GF-D8 (cell line): Measurements from ENCODE around the gene PERM1.

ENCODE experiments used
- DNase-seq: peaks from one replicate; lab custom pipeline; 2025; lab: John Stamatoyannopoulos, UW

The PERM1 gene

DNA sequence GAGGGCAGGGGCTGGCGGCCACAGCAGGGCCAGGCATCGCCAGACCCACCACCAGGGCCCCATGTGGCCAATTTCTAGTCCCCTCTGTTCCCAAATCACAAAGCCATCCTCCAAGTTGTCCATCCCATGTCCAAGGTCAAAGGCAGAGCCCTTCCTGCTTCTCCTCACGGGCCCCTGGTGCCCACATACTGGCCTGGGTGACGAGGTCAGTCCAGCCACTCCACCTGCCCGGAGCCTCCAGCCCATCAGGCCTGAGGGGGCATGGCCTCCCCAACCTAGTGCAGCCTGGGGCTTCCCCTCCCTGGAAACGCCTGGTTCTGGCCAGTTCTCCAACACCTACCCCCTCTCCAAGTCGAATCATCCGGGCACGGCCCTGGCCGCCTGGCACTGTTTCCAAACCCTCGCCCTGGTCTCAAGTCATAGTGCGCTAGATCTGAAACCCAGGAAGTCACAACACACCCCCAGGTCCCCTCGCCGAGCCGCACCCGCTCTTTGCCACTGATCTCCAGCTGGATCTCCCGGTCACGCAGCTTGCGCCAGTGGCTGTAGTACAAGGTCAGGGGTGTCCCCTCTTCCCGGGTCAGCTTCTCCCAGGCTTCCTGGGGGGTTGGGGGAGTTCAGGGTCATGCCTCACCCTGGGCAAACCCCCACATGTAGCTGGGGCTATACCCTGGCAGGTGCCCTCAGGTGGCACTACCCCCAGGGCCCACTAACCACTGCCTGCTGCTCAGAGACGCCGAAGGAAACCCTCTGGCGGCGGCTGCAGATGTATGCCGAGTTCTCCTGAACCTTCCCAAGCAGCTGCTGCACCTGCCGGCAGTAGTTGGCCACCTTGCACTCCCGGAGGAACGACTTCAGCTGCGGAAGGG is 36.0 kb downstream of the PERM1 start:
- no peak for DNase-seq

DNA sequence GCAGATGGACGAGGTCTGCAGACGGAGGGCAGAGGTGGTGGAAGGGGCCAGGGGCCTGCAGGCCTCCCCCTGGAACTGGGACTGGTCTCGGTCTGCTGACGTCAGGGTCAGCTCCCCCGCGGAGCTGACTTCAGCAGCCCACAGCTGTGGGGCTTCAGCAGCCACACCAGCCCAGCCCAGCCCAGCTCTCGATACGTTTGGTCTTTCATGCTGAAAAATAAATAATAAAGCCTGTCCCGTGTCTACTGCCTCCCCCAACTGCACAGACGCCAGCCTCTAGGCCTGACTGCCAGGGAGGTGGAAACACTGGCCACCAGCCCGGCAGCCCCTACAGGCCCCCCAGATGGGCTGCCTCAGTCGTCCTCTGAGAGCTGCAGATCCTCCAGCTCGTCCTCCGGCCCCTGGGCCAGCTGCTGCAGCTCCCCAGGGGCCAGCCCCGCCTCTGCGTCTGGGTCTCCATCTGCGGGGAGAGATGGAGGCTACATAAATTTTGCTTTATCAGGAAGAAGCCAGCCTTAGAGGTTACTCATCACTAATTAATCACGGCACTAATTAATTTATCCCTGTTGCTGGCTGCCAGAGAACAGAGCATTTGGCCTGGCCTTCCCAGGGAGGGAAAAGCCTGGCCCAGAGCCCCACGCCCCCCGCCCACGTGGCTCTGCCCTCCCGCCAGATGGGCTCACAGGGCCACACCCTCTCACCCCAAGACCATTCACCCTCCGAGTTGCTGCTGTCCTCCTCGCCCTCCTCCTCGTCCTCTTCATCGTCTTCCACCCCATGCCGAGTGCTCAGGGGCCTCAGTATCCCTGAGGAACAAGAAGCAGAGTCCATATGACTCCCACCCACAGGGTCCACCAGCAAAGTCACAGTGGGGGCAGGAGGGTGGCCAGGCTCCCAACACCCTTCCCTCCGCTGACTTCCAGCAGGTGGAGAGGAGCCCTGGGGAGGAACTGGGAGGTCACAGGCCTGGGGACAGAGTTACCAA is 37.3 kb downstream of the PERM1 start:
- no peak for DNase-seq

DNA sequence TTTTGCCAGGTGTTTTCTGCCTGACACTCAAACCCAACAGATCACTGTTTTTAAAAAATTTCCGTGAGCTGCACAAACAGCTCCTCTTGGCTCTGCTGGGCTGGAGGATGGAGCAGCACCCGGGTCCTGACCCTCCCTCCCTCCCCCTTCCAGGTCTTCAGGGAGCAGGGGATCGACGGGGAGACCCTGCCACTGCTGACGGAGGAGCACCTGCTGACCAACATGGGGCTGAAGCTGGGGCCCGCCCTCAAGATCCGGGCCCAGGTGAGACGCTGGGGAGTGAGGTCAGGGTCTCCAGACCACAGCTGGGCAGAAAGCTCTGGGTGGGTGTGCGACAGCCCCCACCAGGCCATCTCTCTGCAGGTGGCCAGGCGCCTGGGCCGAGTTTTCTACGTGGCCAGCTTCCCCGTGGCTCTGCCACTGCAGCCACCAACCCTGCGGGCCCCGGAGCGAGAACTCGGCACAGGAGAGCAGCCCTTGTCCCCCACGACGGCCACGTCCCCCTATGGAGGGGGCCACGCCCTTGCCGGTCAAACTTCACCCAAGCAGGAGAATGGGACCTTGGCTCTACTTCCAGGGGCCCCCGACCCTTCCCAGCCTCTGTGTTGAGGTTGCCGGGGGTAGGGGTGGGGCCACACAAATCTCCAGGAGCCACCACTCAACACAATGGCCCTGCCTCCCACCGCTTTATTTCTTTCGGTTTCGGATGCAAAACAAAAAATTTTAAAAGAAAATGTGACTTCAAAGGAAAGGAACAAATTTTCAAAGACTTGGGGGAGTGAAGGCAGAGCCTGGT is 38.1 kb downstream of the PERM1 start:
- DNase-seq, result no peak

DNA sequence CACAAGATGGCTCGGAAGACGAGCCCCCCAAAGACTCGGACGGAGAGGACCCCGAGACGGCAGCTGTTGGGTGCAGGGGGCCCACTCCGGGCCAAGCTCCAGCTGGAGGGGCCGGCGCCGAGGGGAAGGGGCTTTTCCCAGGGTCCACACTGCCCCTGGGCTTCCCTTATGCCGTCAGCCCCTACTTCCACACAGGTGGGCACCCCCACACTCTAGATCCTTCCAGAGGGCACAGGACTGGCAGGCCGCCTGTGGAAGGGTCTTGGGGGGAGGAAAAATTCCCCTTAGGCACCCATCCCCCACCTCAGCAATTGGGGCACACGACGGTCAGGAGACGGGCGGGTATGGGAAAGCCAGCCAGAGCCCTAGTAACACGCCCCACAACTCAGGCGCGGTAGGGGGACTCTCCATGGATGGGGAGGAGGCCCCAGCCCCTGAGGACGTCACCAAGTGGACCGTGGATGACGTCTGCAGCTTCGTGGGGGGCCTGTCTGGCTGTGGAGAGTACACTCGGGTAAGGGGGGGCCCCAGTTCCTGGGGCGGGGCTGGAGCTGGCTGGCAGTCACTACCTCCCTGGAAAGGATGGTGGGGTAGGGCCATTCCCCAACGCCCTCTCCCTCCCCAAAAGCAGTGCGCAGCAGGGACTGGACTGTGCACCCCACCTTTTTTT is 38.9 kb downstream of the PERM1 start:
- DNase-seq, result no peak

DNA sequence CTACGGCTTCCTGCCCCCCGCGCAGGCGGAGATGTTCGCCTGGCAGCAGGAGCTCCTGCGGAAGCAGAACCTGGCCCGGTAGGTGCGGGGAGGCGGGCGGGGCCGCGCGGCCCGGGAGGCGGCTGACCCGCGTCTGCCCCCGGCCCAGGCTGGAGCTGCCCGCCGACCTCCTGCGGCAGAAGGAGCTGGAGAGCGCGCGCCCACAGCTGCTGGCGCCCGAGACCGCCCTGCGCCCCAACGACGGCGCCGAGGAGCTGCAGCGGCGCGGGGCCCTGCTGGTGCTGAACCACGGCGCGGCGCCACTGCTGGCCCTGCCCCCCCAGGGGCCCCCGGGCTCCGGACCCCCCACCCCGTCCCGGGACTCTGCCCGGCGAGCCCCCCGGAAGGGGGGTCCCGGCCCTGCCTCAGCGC is 39.5 kb downstream of the PERM1 start:
- no peak for DNase-seq

DNA sequence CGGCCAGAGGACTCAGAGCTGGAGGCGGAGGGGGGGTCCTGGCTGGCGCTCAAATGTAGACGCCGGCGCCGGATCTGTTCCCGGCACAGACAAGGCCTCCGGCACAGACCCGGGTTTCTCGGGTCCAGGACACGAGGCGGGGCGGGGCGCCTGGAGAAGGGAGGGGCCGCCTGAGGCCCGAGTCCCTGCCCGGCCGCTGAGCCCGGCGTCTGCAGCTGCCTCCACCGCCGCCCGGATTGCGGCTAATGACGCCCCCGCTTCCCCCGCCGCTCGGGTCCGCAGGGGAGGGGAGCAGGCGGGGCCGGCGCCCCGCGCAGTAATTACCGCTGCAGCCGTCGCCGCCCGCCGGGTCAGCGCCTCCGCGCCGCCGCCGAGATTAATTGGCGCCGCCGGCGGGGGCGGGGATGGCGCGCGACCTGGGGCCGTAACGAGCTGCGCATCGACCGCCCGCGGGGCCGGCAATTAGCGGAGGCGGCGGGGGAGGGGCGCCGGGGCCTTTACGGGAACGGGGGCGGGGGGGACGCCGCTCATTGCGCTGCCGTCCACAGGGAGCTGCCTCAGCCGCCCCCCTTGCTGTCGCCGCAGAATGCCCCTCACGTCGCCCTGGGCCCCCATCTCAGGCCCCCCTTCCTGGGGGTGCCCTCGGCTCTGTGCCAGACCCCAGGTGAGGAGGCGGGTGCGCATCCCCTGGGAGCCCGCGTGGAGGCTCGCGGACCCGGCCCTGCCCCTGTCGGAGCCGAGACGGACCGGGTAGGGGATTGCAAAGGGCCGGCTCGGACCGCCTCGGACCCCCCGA is 40.1 kb downstream of the PERM1 start:
- DNase-seq, result no peak

DNA sequence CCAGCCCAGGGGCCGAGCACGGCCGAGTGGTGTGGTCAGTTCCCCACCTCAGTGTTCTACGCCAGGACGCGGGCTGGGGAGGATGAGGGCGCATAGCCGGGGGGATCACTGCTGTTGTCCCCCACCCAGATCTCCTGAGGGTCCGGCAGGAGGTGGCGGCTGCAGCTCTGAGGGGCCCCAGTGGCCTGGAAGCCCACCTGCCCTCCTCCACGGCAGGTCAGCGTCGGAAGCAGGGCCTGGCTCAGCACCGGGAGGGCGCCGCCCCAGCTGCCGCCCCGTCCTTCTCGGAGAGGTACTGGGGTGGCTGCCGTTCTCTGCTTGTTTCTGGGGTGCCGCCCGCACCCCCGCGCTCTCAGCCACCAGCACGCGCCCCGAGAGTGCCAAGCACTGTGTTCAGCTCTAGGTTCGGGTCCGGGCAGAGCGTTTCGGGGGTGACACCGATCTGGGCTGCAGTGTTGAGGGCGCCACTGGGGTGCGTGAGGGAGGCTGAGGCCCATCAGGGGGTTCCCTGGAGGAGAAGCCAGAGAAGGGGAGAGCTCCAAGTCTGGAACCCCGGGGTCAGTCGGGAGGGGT is 40.8 kb downstream of the PERM1 start:
- no peak for DNase-seq

DNA sequence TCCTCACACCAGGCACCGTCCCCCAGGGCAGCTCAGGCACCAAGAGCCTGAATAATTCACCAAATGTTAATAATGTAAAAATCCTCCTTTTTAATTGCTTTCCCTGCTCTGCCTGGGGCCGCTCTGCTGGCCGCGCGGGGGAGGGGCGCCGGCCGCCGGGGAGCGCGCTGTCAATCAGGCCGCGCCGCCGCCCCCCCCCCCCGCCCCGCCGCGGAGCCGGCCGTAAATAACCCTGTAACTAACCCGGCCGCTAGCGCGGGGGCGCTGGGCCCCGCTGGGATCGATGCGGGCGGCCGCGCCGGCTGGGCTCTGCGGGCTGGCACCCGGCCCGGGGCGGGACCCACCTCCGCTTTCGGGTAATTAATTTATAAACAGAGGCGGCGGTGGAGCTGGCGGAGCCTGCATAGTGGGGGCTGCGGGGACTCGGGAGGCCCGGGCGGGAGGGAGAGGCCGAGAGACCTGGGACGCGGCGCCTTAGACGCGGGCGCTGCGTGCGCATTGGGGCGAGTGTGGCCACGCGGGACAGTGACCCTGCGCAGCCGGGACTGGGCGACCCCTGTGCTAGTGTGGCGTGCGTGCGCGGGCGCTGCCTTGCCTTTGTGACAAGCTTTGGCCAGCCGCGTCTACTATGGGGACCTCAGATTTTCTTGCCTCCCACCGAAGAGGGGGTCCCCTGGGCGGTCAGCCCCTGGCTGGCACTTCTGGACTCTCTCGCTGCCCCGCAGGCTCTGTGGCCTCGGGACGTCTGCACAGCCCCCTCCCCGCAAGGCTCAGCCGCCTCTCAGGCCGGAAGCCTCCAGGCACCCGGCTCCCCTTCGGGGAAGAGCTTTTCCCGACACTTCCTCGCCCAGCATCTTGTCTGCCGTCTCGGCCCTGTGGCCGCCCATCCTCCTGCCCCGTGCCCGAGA is 41.5 kb downstream of the PERM1 start:
- no peak for DNase-seq

DNA sequence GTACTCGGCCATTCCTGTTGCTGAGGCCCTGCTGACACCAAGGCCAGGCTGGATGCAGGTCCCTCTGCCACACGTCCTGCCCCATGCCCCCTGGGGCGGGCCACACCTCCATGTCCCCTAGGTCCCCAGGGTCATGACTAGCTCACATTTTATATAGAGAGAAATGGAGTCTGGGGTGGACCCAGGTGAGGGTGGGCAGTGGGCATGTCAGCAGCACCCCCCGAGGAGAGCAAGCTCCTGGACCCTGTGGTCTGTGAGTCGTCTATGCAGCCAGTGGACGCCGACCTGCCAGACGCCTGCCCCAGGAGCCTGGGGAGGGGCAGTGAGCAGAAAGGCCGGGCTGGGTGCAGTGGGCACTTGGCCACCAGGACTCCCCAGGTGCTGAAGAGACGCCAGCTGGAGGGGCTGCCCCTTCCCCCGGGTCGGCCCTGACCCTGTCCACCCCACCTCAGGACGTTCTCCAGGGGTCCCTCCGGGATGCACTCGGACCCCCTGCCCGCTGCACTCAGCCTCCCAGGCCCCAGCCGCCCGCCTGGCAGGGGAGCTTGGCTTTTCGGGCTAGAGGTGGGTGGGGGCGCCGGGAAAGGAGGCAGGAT is 42.3 kb downstream of the PERM1 start:
- no peak for DNase-seq

DNA sequence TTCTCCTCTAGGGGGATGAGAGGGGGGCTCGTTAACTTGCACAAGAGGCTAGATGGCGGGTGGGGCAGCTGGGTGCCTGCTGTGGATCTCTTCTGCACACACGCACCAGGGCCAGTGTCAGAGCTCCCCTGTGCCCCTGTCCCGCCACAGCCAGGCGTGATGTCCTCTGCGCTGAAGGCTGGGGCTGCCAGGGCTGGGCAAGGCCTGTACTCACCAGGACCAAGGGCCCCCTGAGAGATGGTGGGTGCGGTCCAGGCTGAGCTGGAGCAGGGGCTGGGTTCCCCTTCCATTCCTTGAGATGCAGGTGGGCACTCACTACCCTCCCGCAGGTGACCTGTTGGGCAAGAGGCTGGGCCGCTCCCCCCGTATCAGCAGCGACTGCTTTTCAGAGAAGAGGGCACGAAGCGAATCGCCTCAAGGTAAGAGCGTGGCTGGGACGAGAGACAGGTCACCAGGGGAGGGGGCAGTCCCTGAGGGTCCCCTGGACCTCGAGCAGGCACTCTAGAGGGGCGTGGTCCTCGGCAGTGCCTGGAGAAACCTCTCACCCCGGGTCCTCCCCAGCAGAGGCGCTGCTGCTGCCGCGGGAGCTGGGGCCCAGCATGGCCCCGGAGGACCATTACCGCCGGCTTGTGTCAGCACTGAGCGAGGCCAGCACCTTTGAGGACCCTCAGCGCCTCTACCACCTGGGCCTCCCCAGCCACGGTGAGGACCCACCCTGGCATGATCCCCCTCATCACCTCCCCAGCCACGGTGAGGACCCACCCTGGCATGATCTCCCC is 43.0 kb downstream of the PERM1 start:
- DNase-seq, result no peak

DNA sequence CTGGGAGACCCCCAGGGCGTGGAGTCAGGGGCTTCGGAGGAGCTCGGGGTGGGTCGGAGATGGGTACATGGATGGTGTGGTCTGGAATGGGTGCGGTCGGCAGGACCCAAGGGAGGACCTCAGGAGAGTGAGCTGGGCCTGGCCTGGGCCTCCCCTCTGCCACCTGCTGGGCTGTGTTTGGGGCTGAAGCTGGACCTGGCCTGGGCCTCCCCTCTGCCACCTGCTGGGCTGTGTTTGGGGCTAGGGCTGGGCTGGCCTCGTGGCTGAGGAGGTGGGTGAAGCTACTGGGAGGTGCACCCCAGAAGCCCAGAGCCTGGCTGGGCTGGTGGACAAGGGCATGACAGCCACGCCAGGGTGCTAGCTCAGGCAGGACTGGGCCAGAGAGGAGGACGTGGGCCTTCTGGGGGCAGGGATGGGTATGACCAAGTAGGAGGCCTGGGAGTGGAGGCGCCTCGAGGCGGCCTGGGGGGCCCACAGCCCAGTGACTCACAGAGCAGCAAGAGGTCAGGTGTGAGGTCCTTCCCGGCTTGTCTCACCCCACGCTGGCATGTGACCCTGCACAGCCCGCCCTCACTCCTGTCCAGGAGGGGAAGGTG is 43.7 kb downstream of the PERM1 start:
- DNase-seq, result no peak

DNA sequence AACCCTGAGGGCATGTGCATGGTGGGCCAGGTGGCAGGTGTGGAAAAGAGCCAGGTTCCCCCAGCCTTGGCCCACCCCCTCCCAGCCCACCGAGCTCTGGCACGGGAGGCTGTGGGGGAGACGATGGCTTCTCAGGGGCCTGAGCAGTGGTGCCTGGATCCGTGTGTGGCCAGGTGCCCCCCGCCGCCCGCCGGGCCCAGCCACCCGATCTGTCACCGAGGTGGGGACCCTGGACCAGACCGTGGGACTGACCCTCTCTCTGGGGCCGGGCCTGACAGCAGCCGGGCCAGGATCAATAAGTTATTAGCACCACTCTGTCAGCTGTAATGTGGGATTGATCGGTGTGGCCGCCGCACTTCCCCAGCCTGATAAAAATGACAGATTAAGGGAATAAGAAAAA is 44.4 kb downstream of the PERM1 start:
- no peak for DNase-seq

DNA sequence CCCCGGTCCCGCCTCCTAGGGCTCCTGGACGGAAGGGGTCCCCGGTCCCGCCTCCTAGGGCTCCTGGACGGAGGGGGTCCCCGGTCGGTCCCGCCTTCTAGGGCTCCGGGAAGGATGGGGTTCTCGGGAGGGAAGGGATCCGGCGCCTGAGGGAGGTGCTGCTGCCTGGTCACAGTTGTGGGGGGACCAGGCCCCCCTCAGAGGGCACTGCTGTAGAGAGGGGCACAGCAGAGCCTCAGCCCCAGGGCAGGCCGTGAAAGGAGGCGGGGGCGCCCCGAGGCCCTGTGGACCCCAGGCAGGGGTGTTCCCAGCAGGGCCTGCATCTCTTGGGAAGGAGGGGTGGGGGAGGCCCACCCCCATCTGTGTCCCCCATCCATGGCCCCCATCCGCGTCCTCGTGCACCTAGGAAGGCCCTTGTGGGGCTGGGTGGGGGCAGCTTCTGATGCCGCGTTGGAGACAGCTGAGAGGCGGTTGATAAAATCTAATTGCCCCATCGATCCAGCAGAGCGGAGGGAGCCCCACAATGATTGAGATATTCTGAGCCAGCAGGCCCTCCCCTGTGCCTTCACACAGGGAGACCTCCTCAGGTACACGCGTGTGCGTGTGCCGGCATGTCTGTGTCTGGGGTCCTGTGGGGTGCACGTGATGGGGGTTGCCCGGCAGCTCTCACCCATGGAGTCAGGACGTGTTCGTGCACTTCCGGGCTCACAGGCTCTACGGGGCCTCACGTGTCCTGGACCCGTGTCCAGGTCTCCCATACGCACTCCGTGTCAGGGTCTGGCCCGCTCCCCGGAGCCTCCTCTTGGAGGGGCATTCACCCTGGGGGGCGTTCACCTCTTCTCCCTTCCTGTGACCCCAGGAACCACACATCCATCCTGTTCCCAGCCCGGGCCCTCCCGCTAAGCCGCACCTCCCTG is 45.3 kb downstream of the PERM1 start:
- no peak for DNase-seq

DNA sequence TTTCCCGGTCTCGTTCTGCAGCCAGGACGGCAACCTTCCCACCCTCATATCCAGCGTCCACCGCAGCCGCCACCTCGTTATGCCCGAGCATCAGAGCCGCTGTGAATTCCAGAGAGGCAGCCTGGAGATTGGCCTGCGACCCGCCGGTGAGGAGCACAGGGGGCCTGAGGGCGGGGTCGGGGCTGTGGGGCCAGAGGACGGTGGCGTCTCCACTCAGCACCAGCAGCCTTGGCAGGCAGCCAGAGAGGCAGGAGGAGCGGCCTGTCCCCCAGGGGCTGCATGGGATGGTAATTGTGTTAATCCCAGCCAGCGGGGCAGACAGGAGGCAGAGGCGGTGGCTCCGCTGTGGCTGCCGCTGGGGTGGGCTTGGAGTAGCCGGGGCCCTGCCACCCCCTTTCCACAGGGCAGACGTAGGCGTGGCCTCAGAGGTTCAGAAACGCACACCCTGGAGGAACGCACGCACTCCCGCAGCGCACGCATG is 46.1 kb downstream of the PERM1 start:
- DNase-seq, result no peak

DNA sequence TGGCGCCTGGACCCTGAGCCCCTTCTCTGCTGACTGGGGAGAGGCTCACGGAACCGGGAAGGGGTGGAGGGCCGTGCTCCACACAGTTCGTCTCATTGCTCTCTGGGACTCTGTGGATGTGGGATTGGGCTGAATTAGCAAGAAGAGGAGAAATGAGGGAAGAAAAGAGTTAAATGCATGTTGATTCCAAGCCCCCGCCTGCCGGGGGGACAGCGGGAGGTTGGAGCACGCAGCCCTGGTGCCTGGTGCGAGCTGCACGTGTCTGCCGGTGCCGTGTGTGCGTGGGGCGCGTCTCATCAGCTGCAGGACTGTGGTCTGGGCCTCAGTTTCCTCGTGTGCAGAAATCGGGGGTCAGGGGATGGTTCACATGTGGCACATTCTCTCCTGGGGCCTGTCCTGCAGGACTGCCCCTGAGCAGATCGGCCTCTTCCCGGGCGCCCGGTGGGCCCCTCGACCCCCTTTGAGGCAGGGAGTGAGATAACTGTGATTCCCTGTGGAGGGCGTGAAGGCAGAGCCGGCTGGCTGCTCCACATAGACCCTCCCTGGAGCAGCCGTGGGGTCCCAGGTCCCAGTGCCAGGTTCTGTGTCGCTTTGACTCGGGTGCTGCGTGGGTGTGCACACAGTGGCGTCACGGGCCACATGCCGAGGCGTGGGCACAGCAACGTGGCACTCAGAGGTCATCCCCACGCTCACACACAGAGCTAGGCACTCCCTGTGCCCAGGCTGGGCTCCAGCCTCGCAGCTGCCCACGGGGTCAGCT is 46.7 kb downstream of the PERM1 start:
- no peak for DNase-seq

DNA sequence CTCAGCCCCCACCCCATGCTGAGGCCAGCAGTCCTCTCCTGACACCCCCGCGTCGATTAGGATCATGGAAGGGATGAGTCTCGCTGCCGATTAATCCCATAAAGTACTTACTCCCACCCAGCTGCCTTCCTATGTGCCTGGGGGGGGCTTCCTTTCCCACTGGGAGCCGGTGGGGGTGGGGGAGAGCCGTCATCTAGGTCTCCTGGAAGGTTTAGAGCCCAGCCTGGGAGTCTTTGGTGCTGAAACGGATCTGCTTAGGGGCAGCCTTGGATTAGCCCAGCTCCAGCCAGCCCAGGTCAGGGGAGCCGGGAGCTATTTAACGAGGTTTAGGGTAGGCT is 48.3 kb downstream of the PERM1 start:
- no peak for DNase-seq
